ENCODE measurements around the gene MPRIP.

MPRIP gene

GRCh38 chr17:17201271-17201670, 159.0 kb downstream of the MPRIP start:
- H3K4me3 ChIP-seq (replicated peaks; ENCODE audit: low read depth, low read length) = no peak overlapping the region
- DNase-seq (ENCODE audit: extremely low read depth, low read depth) = no peak
- TF ChIP-seq CTCF (IDR thresholded peaks at IDR 0.05; ENCODE audit: low read depth, low read length, missing control alignments) = no peak

DNA sequence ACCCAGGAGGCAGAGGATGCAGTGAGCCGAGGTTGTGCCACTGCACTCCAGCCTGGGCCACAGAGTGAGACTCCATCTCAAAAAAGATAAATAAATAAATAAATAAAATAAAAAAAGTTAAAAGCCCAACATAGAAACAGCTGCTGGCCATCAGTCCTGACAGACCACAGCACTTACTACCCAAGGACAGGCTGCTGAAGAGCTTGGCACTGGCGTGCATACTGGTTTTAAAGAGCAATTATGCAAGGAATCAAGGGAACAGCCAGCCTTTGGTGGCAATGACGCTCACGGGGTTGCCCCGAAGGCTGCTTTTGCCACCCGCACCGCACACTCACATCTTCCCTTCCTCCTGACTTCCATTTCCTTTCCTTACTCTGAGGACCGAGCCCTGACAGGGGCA, 159.7 kb downstream of the MPRIP start:
- TF ChIP-seq CTCF (IDR thresholded peaks at IDR 0.05; ENCODE audit: low read depth, low read length, missing control alignments) = no peak
- no peak overlapping the region for H3K4me3 ChIP-seq (replicated peaks; ENCODE audit: low read depth, low read length)
- no peak for DNase-seq (ENCODE audit: extremely low read depth, low read depth)

GRCh38 chr17:17203173-17203730, 161.0 kb downstream of the MPRIP start:
- peak overlapping the region; percentile 62 for H3K4me3 ChIP-seq (replicated peaks; ENCODE audit: low read depth, low read length)
- no peak for TF ChIP-seq CTCF (IDR thresholded peaks at IDR 0.05; ENCODE audit: low read depth, low read length, missing control alignments)
- no peak for DNase-seq (ENCODE audit: extremely low read depth, low read depth)

DNA sequence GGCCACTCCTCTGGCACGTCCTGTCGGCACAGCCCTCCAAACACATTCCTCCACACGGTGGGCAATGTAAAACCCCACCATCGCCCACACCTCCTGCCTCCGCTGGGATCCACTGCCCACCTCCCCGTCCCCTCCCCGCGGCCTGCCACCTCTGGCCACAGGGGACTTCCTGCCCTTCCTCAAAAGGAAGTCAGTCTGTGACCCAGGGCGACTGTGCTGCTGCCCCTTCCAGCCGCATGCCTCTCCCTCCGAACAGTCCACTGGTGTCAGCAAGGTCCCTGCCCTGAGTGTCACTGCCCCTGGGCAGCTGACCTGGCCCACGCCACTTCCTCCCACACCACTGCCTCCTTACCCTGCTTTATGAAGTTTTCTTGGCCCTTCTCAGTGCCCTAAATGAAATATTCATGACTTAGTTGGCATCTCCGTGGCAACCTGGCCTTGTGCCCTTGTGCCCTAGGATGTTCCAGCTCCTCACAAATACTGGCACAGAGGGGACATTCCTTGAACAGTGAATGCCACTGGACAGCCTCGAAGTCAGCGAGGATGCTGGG, 161.9 kb downstream of the MPRIP start:
- no peak for TF ChIP-seq CTCF (IDR thresholded peaks at IDR 0.05; ENCODE audit: low read depth, low read length, missing control alignments)
- no peak for DNase-seq (ENCODE audit: extremely low read depth, low read depth)
- H3K4me3 ChIP-seq (replicated peaks; ENCODE audit: low read depth, low read length) = peak overlapping the region; percentile 62

GRCh38 chr17:17204635-17205231, 162.5 kb downstream of the MPRIP start:
- H3K4me3 ChIP-seq (replicated peaks; ENCODE audit: low read depth, low read length) = peak overlapping the region; percentile 62
- TF ChIP-seq CTCF (IDR thresholded peaks at IDR 0.05; ENCODE audit: low read depth, low read length, missing control alignments) = no peak
- no peak for DNase-seq (ENCODE audit: extremely low read depth, low read depth)

- DNase-seq (ENCODE audit: extremely low read depth, low read depth) = no peak
- peak overlapping the region; percentile 62 for H3K4me3 ChIP-seq (replicated peaks; ENCODE audit: low read depth, low read length)
- TF ChIP-seq CTCF (IDR thresholded peaks at IDR 0.05; ENCODE audit: low read depth, low read length, missing control alignments) = no peak
Observed at GRCh38 chr17:17205368-17206123, 163.3 kb downstream of the MPRIP start.

All from HFF-Myc (cell line).